H9 (cell line): ENCODE results near the gene GARNL3. TPM values are rescaled to one million over a fixed set of nuclear protein-coding genes. Genes with fewer than 3 reads are reported as not detected.

Source experiments
- DNase-seq: peaks from one replicate; pipeline ENCODE4 v3.0.0-alpha.2; 2017
- H2AFZ ChIP-seq: one replicate; pipeline ENCODE4 v1.6.1; 2013; ENCODE audit warnings: mild to moderate bottlenecking, low read length, control low read depth, moderate library complexity
- H2AK5ac ChIP-seq: 2 replicates; pipeline ENCODE4 v1.6.1; 2013; ENCODE audit warnings: low read length, control low read depth, mixed read lengths; ENCODE audit not compliant: insufficient read length
- H2BK120ac ChIP-seq: one replicate; pipeline ENCODE4 v1.6.1; 2013; ENCODE audit warnings: low read depth, mild to moderate bottlenecking, low read length, control low read depth, inconsistent platforms; ENCODE audit not compliant: poor library complexity, severe bottlenecking
- H2BK12ac ChIP-seq: 2 replicates; pipeline ENCODE4 v1.6.1; 2013; ENCODE audit warnings: low read length, control low read depth, mixed read lengths, low read depth; ENCODE audit not compliant: insufficient read length
- H2BK15ac ChIP-seq: 2 replicates; pipeline ENCODE4 v1.6.1; 2013; ENCODE audit warnings: low read depth, low read length, control low read depth
- H2BK20ac ChIP-seq: one replicate; pipeline ENCODE4 v1.6.1; 2013; ENCODE audit warnings: low read depth, mild to moderate bottlenecking, low read length, control low read depth, inconsistent platforms; ENCODE audit not compliant: poor library complexity, severe bottlenecking
- H2BK5ac ChIP-seq: 2 replicates; pipeline ENCODE4 v1.6.1; 2013; ENCODE audit warnings: low read length, control low read depth, mixed read lengths; ENCODE audit not compliant: insufficient read length
- H3K14ac ChIP-seq: 2 replicates; pipeline ENCODE4 v1.6.1; 2013; ENCODE audit warnings: low read length, control low read depth; ENCODE audit not compliant: insufficient read depth
- H3K18ac ChIP-seq: 2 replicates; pipeline ENCODE4 v1.6.1; 2013; ENCODE audit warnings: low read depth, mild to moderate bottlenecking, mixed read lengths, low read length, control low read depth; ENCODE audit not compliant: insufficient read length
- H3K23ac ChIP-seq: 2 replicates; pipeline ENCODE4 v1.6.1; 2013; ENCODE audit warnings: low read length, control low read depth, mixed read lengths, low read depth; ENCODE audit not compliant: insufficient read length
- H3K23me2 ChIP-seq: 2 replicates; pipeline ENCODE4 v1.6.1; 2013; ENCODE audit warnings: low read depth, mild to moderate bottlenecking, mixed read lengths, low read length, control low read depth; ENCODE audit not compliant: insufficient read length, poor library complexity, severe bottlenecking
- H3K27ac ChIP-seq: 2 replicates; pipeline ENCODE4 v1.5.1; 2013; ENCODE audit warnings: low read length, control low read depth, mixed read lengths, low read depth; ENCODE audit not compliant: insufficient read length
- H3K27me3 ChIP-seq: 2 replicates; pipeline ENCODE4 v1.6.1; 2013; ENCODE audit warnings: low read length, control low read depth, inconsistent platforms; ENCODE audit not compliant: insufficient read depth
- H3K4ac ChIP-seq: 2 replicates; pipeline ENCODE4 v1.6.1; 2013; ENCODE audit warnings: low read depth, mild to moderate bottlenecking, control low read depth, inconsistent platforms, low read length, moderate library complexity
- H3K4me1 ChIP-seq: 2 replicates; pipeline ENCODE4 v1.6.1; 2013; ENCODE audit warnings: low read length, control low read depth, inconsistent platforms; ENCODE audit not compliant: insufficient read depth
- H3K4me2 ChIP-seq: 2 replicates; pipeline ENCODE4 v1.6.1; 2013; ENCODE audit warnings: low read length, control low read depth, mixed read lengths; ENCODE audit not compliant: insufficient read length, insufficient read depth
- H3K56ac ChIP-seq: 2 replicates; pipeline ENCODE4 v1.6.1; 2013; ENCODE audit warnings: low read depth, mild to moderate bottlenecking, mixed read lengths, low read length, control low read depth; ENCODE audit not compliant: insufficient read length
- H3K79me1 ChIP-seq: 2 replicates; pipeline ENCODE4 v1.6.1; 2013; ENCODE audit warnings: low read depth, mild to moderate bottlenecking, moderate library complexity, low read length, control low read depth, inconsistent platforms; ENCODE audit not compliant: insufficient read depth, poor library complexity, severe bottlenecking
- H3K79me2 ChIP-seq: 2 replicates; pipeline ENCODE4 v1.6.1; 2013; ENCODE audit warnings: low read length, control low read depth, inconsistent platforms; ENCODE audit not compliant: insufficient read depth
- H3K9ac ChIP-seq: 2 replicates; pipeline ENCODE4 v1.6.1; 2013; ENCODE audit warnings: low read length, control low read depth, mixed read lengths; ENCODE audit not compliant: insufficient read length; ENCODE audit errors: extremely low read depth
- H3K9me3 ChIP-seq: one replicate; pipeline ENCODE4 v1.6.1; 2013; ENCODE audit warnings: low read depth, low read length, inconsistent platforms; ENCODE audit not compliant: control insufficient read depth
- H3T11ph ChIP-seq: one replicate; pipeline ENCODE4 v1.6.1; 2013; ENCODE audit warnings: mild to moderate bottlenecking, low read length, control low read depth, inconsistent platforms
- H4K20me1 ChIP-seq: one replicate; pipeline ENCODE4 v1.6.1; 2013; ENCODE audit not compliant: control insufficient read depth, insufficient read length, insufficient read depth
- H4K5ac ChIP-seq: 2 replicates; pipeline ENCODE4 v1.6.1; 2013; ENCODE audit warnings: low read depth, mild to moderate bottlenecking, mixed read lengths, low read length, control low read depth; ENCODE audit not compliant: insufficient read length
- H4K8ac ChIP-seq: replicated peaks from 2 replicates; pipeline ENCODE4 v1.6.1; 2013; ENCODE audit warnings: low read length, control low read depth, mixed read lengths, low read depth; ENCODE audit not compliant: insufficient read length
- H4K91ac ChIP-seq: 2 replicates; pipeline ENCODE4 v1.6.1; 2013; ENCODE audit warnings: low read depth, mild to moderate bottlenecking, moderate library complexity, mixed read lengths, low read length, control low read depth; ENCODE audit not compliant: insufficient read length
- H3K27ac Mint-ChIP-seq, 3 experiments: 2 replicates in 2 of 3; 3 replicates in 1 of 3; pipeline ENCODE4 v1.8.0; 2020 to 2021; ENCODE audit warnings: mixed read lengths in 3 of 3, mild to moderate bottlenecking in 1 of 3, moderate library complexity in 1 of 3
- H3K27me3 Mint-ChIP-seq: 2 replicates; pipeline ENCODE4 v1.8.0; 2021; ENCODE audit warnings: low read depth, mild to moderate bottlenecking, moderate library complexity, mixed read lengths
- H3K36me3 Mint-ChIP-seq, 3 experiments: 2 replicates in 2 of 3; 3 replicates in 1 of 3; pipeline ENCODE4 v1.8.0; 2020 to 2021; ENCODE audit warnings: low read depth in 3 of 3, mixed read lengths in 3 of 3; ENCODE audit not compliant: insufficient read depth in 1 of 3
- H3K4me1 Mint-ChIP-seq, 2 experiments: 2 replicates each; pipeline ENCODE4 v1.8.0; 2020; ENCODE audit warnings: mixed read lengths in 2 of 2
- H3K4me3 Mint-ChIP-seq, 2 experiments: 2 replicates in 1 of 2; 3 replicates in 1 of 2; pipeline ENCODE4 v1.8.0; 2020 to 2021; ENCODE audit warnings: mild to moderate bottlenecking in 2 of 2, mixed read lengths in 2 of 2, moderate library complexity in 1 of 2
- H3K9me3 Mint-ChIP-seq, 2 experiments: 2 replicates in 1 of 2; 3 replicates in 1 of 2; pipeline ENCODE4 v1.8.0; 2020; ENCODE audit warnings: mild to moderate bottlenecking in 2 of 2, mixed read lengths in 2 of 2, moderate library complexity in 1 of 2
- WGBS: extraction: QIAGEN DNeasy Blood & Tissue Kit; methylation state at CpG from one replicate; pipeline ENCODE4 v1.1.7; 2013; ENCODE audit warnings: missing lambda C conversion rate, low lambda C conversion rate, mixed read lengths; ENCODE audit not compliant: insufficient read length; ENCODE audit errors: extremely low coverage; 5-methylcytosine and 5-hydroxymethylcytosine counted together
- total RNA-seq: library from RNA; stranded (reverse); gene quantifications from 2 replicates; pipeline ENCODE4 v1.2.1, GENCODE V29; 2021
- TF ChIP-seq, protein P1 (sequence below): fragments of 200-600 bp; sonication (generic); conservative IDR thresholded peaks from 3 replicates; pipeline ENCODE4 v1.8.0; 2021; ENCODE audit warnings: antibody characterized with exemption, mild to moderate bottlenecking

The GARNL3 gene
- total RNA-seq, 1 experiment from 2014 or later: 8.7 TPM

DNA sequence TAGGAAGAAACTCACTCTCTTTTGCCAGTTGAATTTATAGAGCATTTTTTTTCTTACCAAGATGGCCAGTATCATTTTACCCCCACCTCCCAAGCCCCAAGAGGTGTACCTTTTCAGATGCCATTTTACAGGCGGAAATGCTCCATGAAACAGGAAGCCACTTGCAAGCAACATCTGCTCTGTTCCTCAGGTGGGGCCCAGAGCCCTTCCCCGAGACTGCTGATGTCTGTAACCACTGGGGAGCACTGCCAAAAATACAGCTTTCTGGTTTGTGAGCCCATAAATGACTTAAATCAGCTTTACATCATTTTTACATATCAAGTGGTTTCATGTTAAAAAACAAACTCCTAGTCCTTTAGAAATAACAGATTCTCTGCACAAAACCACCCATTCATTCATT lies 42.9 kb upstream of the GARNL3 start:
- no CpG with 5 or more reads among the region's 2 CpGs for WGBS
- H3K14ac ChIP-seq: no peak overlapping the region
- TF ChIP-seq, protein P1, sequence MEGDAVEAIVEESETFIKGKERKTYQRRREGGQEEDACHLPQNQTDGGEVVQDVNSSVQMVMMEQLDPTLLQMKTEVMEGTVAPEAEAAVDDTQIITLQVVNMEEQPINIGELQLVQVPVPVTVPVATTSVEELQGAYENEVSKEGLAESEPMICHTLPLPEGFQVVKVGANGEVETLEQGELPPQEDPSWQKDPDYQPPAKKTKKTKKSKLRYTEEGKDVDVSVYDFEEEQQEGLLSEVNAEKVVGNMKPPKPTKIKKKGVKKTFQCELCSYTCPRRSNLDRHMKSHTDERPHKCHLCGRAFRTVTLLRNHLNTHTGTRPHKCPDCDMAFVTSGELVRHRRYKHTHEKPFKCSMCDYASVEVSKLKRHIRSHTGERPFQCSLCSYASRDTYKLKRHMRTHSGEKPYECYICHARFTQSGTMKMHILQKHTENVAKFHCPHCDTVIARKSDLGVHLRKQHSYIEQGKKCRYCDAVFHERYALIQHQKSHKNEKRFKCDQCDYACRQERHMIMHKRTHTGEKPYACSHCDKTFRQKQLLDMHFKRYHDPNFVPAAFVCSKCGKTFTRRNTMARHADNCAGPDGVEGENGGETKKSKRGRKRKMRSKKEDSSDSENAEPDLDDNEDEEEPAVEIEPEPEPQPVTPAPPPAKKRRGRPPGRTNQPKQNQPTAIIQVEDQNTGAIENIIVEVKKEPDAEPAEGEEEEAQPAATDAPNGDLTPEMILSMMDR: no peak

More for the DNA sequence above, 42.9 kb upstream of the GARNL3 start:
- Histone ChIP-seq H3K4ac (no peak overlapping the region), H3K27ac (no peak overlapping the region), H3K56ac (no peak overlapping the region), H2AK5ac (no peak overlapping the region), H2BK5ac (no peak overlapping the region), H3K4me1 (no peaks in the 10 kb centered on the region), H3T11ph (no peak overlapping the region), H3K23ac (no peak overlapping the region), H4K91ac (no peak overlapping the region), H3K23me2 (peaks cover 11% of the 10 kb centered on the region), H4K5ac (no peak overlapping the region), H4K8ac (no peak overlapping the region), H2BK20ac (no peak overlapping the region), H3K9me3 (no peaks in the 10 kb centered on the region), H2BK120ac (no peak overlapping the region), H3K79me1 (no peaks in the 10 kb centered on the region), H3K9ac (no peak overlapping the region), H4K20me1 (no peaks in the 10 kb centered on the region), H3K18ac (no peak overlapping the region), H2BK12ac (no peak overlapping the region), H2BK15ac (no peak overlapping the region), H2AFZ (no peak overlapping the region), H3K4me2 (no peak overlapping the region), H3K27me3 (no peaks in the 10 kb centered on the region; the same call in 1 of the 2 replicates), H3K79me2 (no peaks in the 10 kb centered on the region)
- H3K27ac Mint-ChIP-seq: no peak overlapping the region
- peaks cover 0 to 2% (median 0%) of the 10 kb centered on the region in 3 experiments; a peak in 2 of 7 replicates for H3K36me3 Mint-ChIP-seq
- no peak for DNase-seq
- H3K4me3 Mint-ChIP-seq: no peak overlapping the region
- peaks cover 14% of the 10 kb centered on the region in 2 experiments for H3K4me1 Mint-ChIP-seq
- H3K27me3 Mint-ChIP-seq: peaks cover 34% of the 10 kb centered on the region
- H3K9me3 Mint-ChIP-seq: no peaks in the 10 kb centered on the region; a peak in 1 of 5 replicates
